ENCODE results near the gene HOXB1. TPM values are rescaled to one million over a fixed set of nuclear protein-coding genes. Genes with fewer than 3 reads are reported as not detected.

HOXB1 gene
- total and polyA plus RNA-seq, 2 of the 13 experiments (the other 11 are each of a cell fraction or from before 2014, with no cell fraction given): not detected

DNA sequence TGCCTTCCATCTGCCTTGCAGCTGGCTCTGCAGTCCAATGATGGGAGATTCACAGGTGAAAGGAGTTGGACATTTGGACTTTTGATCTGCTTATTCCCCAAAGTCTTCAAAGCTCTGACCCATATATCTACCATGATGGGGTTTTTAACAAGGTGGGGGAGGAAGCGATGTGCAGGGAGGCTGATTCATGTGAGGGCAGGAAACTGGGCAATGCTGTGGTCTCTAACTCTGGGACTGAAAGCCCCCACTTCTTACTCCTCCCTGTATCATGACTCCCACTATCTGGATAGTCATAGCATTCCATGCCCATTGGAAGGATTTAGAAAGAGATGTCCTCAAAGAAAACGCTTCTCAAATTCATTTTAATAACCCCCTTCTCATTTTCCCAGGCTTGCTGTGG is 16.3 kb downstream of the HOXB1 start:
- no peaks in the 10 kb centered on the region for H4K20me1 ChIP-seq (ENCODE audit: insufficient read depth, low read length)
- no peak for FAIRE-seq
- no peaks in the 10 kb centered on the region for H3K4me1 ChIP-seq (ENCODE audit: insufficient read depth, low read length)
- no peak overlapping the region for H2AFZ ChIP-seq (ENCODE audit: low read length)
- BruUV-seq (replicated peaks): no TSS peak
- WGBS (ENCODE audit: low lambda C conversion rate): 0% methylated on average over 2 of the region's 2 CpGs
- intact Hi-C loops (cut with micrococcal nuclease; ENCODE audit: unreplicated experiment) (no loop called here), in situ Hi-C loops (cut with HindIII; ENCODE audit: extremely low pct_ligation_motif_present, low pct_unique_long_range_greater_than_20kb) (no loop called here)
- POLR2A ChIA-PET: no interaction called here
- H3K79me2 ChIP-seq (ENCODE audit: insufficient read depth, low read length): no peaks in the 10 kb centered on the region
- no peaks in the 10 kb centered on the region for H3K9me3 ChIP-seq (ENCODE audit: low read length)
- no peak overlapping the region for H3K4me2 ChIP-seq (ENCODE audit: low read depth, low read length)
- no peak overlapping the region for H3K4me3 ChIP-seq (replicated peaks in 1 of 3; ENCODE audit: insufficient read depth in 1 of 3, low read depth in 2 of 3, low read length in 3 of 3)
- H3K36me3 ChIP-seq (replicated peaks in 1 of 2; ENCODE audit: control insufficient read depth in 1 of 2, insufficient read depth in 2 of 2, low read length in 2 of 2): no peaks in the 10 kb centered on the region
- CTCF ChIA-PET (ENCODE audit: low intra/inter-chr PET ratio, low total read pairs): no interaction called here
- no peak overlapping the region for H3K27ac ChIP-seq (ENCODE audit: extremely low read length, insufficient read depth, low read length)
- H3K9ac ChIP-seq (ENCODE audit: insufficient read depth, low read depth, low read length): no peak overlapping the region
- TF ChIP-seq ZNF329 (CRISPR knock-in tag; IDR thresholded peaks at IDR 0.05; ENCODE audit: low read depth): no peak
- no peak for TF ChIP-seq ESRRA (CRISPR knock-in tag; IDR thresholded peaks at IDR 0.05; ENCODE audit: low read depth)
- TF ChIP-seq ZNF562 (CRISPR knock-in tag; IDR thresholded peaks at IDR 0.05; ENCODE audit: borderline replicate concordance): no peak
- no peak for TF ChIP-seq ATF7-NPFF (CRISPR knock-in tag; IDR thresholded peaks at IDR 0.05; ENCODE audit: low read depth)
- TF ChIP-seq ZNF567 (CRISPR knock-in tag; IDR thresholded peaks at IDR 0.05; ENCODE audit: borderline replicate concordance): no peak
- TF ChIP-seq, protein P1, sequence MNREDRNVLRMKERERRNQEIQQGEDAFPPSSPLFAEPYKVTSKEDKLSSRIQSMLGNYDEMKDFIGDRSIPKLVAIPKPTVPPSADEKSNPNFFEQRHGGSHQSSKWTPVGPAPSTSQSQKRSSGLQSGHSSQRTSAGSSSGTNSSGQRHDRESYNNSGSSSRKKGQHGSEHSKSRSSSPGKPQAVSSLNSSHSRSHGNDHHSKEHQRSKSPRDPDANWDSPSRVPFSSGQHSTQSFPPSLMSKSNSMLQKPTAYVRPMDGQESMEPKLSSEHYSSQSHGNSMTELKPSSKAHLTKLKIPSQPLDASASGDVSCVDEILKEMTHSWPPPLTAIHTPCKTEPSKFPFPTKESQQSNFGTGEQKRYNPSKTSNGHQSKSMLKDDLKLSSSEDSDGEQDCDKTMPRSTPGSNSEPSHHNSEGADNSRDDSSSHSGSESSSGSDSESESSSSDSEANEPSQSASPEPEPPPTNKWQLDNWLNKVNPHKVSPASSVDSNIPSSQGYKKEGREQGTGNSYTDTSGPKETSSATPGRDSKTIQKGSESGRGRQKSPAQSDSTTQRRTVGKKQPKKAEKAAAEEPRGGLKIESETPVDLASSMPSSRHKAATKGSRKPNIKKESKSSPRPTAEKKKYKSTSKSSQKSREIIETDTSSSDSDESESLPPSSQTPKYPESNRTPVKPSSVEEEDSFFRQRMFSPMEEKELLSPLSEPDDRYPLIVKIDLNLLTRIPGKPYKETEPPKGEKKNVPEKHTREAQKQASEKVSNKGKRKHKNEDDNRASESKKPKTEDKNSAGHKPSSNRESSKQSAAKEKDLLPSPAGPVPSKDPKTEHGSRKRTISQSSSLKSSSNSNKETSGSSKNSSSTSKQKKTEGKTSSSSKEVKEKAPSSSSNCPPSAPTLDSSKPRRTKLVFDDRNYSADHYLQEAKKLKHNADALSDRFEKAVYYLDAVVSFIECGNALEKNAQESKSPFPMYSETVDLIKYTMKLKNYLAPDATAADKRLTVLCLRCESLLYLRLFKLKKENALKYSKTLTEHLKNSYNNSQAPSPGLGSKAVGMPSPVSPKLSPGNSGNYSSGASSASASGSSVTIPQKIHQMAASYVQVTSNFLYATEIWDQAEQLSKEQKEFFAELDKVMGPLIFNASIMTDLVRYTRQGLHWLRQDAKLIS (CRISPR knock-in tag; IDR thresholded peaks at IDR 0.05): no peak
- TF ChIP-seq GFI1 (CRISPR knock-in tag; IDR thresholded peaks at IDR 0.05; ENCODE audit: borderline replicate concordance): no peak
- no peak for TF ChIP-seq ZBTB38 (CRISPR knock-in tag; IDR thresholded peaks at IDR 0.05)
- TF ChIP-seq ARNT (IDR thresholded peaks at IDR 0.05): no peak
- TF ChIP-seq KLF15 (CRISPR knock-in tag; IDR thresholded peaks at IDR 0.05; ENCODE audit: borderline replicate concordance): no peak
- TF ChIP-seq, protein P2, sequence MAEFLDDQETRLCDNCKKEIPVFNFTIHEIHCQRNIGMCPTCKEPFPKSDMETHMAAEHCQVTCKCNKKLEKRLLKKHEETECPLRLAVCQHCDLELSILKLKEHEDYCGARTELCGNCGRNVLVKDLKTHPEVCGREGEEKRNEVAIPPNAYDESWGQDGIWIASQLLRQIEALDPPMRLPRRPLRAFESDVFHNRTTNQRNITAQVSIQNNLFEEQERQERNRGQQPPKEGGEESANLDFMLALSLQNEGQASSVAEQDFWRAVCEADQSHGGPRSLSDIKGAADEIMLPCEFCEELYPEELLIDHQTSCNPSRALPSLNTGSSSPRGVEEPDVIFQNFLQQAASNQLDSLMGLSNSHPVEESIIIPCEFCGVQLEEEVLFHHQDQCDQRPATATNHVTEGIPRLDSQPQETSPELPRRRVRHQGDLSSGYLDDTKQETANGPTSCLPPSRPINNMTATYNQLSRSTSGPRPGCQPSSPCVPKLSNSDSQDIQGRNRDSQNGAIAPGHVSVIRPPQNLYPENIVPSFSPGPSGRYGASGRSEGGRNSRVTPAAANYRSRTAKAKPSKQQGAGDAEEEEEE (CRISPR knock-in tag; IDR thresholded peaks at IDR 0.05; ENCODE audit: borderline replicate concordance): no peak
- no peak for TF ChIP-seq HNF4A (CRISPR knock-in tag; IDR thresholded peaks at IDR 0.05)
- TF ChIP-seq, protein P3, sequence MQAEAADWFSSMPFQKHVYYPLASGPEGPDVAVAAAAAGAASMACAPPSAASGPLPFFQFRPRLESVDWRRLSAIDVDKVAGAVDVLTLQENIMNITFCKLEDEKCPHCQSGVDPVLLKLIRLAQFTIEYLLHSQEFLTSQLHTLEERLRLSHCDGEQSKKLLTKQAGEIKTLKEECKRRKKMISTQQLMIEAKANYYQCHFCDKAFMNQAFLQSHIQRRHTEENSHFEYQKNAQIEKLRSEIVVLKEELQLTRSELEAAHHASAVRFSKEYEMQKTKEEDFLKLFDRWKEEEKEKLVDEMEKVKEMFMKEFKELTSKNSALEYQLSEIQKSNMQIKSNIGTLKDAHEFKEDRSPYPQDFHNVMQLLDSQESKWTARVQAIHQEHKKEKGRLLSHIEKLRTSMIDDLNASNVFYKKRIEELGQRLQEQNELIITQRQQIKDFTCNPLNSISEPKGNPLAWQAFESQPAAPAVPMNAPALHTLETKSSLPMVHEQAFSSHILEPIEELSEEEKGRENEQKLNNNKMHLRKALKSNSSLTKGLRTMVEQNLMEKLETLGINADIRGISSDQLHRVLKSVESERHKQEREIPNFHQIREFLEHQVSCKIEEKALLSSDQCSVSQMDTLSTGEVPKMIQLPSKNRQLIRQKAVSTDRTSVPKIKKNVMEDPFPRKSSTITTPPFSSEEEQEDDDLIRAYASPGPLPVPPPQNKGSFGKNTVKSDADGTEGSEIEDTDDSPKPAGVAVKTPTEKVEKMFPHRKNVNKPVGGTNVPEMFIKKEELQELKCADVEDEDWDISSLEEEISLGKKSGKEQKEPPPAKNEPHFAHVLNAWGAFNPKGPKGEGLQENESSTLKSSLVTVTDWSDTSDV (CRISPR knock-in tag; IDR thresholded peaks at IDR 0.05): no peak
- TF ChIP-seq ZNF775 (CRISPR knock-in tag; IDR thresholded peaks at IDR 0.05; ENCODE audit: borderline replicate concordance): no peak
- no peak for DNase-seq (ENCODE audit: low spot score)
- ATAC-seq: no peak
- peaks cover 0 to 17% of the 10 kb centered on the region in 2 experiments; a peak in 1 of 5 replicates for H3K27me3 ChIP-seq (ENCODE audit: control insufficient read depth in 1 of 2, insufficient read depth in 2 of 2, low read length in 2 of 2)
